Nephron progenitor cell (in vitro differentiated cells): ENCODE data around the gene MIER1.

Source experiments
- DNase-seq: peaks from one replicate; pipeline ENCODE4 v3.0.0; 2021
- H3K27ac Mint-ChIP-seq: 2 replicates; pipeline ENCODE4 v1.8.0; 2021; ENCODE audit warnings: mild to moderate bottlenecking, moderate library complexity, mixed read lengths
- H3K27me3 Mint-ChIP-seq: 2 replicates; pipeline ENCODE4 v1.8.0; 2021; ENCODE audit warnings: mild to moderate bottlenecking, low read depth, mixed read lengths; ENCODE audit not compliant: poor library complexity
- H3K36me3 Mint-ChIP-seq: 2 replicates; pipeline ENCODE4 v1.8.0; 2021; ENCODE audit warnings: low read depth, mixed read lengths
- H3K4me1 Mint-ChIP-seq: 2 replicates; pipeline ENCODE4 v1.8.0; 2021; ENCODE audit warnings: mixed read lengths
- H3K4me3 Mint-ChIP-seq: 2 replicates; pipeline ENCODE4 v1.8.0; 2021; ENCODE audit warnings: mild to moderate bottlenecking, moderate library complexity, mixed read lengths
- H3K9me3 Mint-ChIP-seq: 2 replicates; pipeline ENCODE4 v1.8.0; 2021; ENCODE audit warnings: mild to moderate bottlenecking, moderate library complexity, mixed read lengths
- CTCF ChIP-seq: fragments of 200-600 bp; sonication (generic); IDR thresholded peaks from 2 replicates; pipeline ENCODE4 v1.5.0; 2021; ENCODE audit warnings: antibody characterized with exemption

MIER1 gene

GRCh38 chr1:66916320-66916719 lies 8.5 kb upstream of the MIER1 start:
- Mint-ChIP-seq H3K4me3 (no peak overlapping the region), H3K27me3 (no peaks in the 10 kb centered on the region), H3K36me3 (peaks cover 56% of the 10 kb centered on the region), H3K4me1 (no peaks in the 10 kb centered on the region), H3K9me3 (peaks cover 23% of the 10 kb centered on the region), H3K27ac (no peak overlapping the region)
- DNase-seq: no peak
- no peak for TF ChIP-seq CTCF

GRCh38 chr1:66917476-66917875 lies 7.3 kb upstream of the MIER1 start:
- H3K9me3 Mint-ChIP-seq: peaks cover 23% of the 10 kb centered on the region
- TF ChIP-seq CTCF: no peak
- peaks cover 5% of the 10 kb centered on the region for H3K4me1 Mint-ChIP-seq
- no peak for DNase-seq
- H3K36me3 Mint-ChIP-seq: peaks cover 63% of the 10 kb centered on the region
- no peak overlapping the region for H3K4me3 Mint-ChIP-seq
- H3K27ac Mint-ChIP-seq: no peak overlapping the region
- H3K27me3 Mint-ChIP-seq: no peaks in the 10 kb centered on the region

- no peak overlapping the region for H3K4me3 Mint-ChIP-seq
- H3K36me3 Mint-ChIP-seq: peaks cover 66% of the 10 kb centered on the region
- H3K4me1 Mint-ChIP-seq: peaks cover 19% of the 10 kb centered on the region
- no peak for DNase-seq
- peaks cover 23% of the 10 kb centered on the region for H3K9me3 Mint-ChIP-seq
- no peaks in the 10 kb centered on the region for H3K27me3 Mint-ChIP-seq
- no peak for TF ChIP-seq CTCF
- no peak overlapping the region for H3K27ac Mint-ChIP-seq
These were observed 5.7 kb upstream of the MIER1 start for GRCh38 chr1:66919063-66919462.

- Mint-ChIP-seq H3K27ac (no peak overlapping the region), H3K4me1 (peaks cover 19% of the 10 kb centered on the region), H3K36me3 (peaks cover 62% of the 10 kb centered on the region), H3K9me3 (peaks cover 23% of the 10 kb centered on the region), H3K4me3 (no peak overlapping the region), H3K27me3 (no peaks in the 10 kb centered on the region)
- DNase-seq: no peak
- TF ChIP-seq CTCF: no peak
These were observed 5.0 kb upstream of the MIER1 start for GRCh38 chr1:66919828-66920227.

- no peak overlapping the region for H3K4me3 Mint-ChIP-seq
- H3K4me1 Mint-ChIP-seq: peaks cover 19% of the 10 kb centered on the region
- peaks cover 23% of the 10 kb centered on the region for H3K9me3 Mint-ChIP-seq
- H3K27ac Mint-ChIP-seq: no peak overlapping the region
- peaks cover 62% of the 10 kb centered on the region for H3K36me3 Mint-ChIP-seq
- DNase-seq: no peak
- TF ChIP-seq CTCF: no peak
- no peaks in the 10 kb centered on the region for H3K27me3 Mint-ChIP-seq
These were observed 4.2 kb upstream of the MIER1 start for GRCh38 chr1:66920543-66920942.

GRCh38 chr1:66925558-66925910 lies 744 bp downstream of the MIER1 start:
- H3K27me3 Mint-ChIP-seq: no peaks in the 10 kb centered on the region
- H3K27ac Mint-ChIP-seq: peak overlapping the region; percentile 99
- peaks cover 48% of the 10 kb centered on the region for H3K4me1 Mint-ChIP-seq
- DNase-seq: no peak
- peaks cover 22% of the 10 kb centered on the region for H3K36me3 Mint-ChIP-seq
- H3K4me3 Mint-ChIP-seq: peak overlapping the region; percentile 89
- H3K9me3 Mint-ChIP-seq: peaks cover 6% of the 10 kb centered on the region
- TF ChIP-seq CTCF: no peak
